IMR-90 (cell line): ENCODE measurements around the gene TBC1D10A. TPM values are rescaled to one million over a fixed set of nuclear protein-coding genes. Genes with fewer than 3 reads are reported as not detected.

Source experiments
- ATAC-seq: fragments of 200-7000 bp; cut with Tn5 transposase; 2 replicates; pipeline ENCODE4 v1.9.1; 2020; ENCODE audit warnings: low read depth, mild to moderate bottlenecking, moderate library complexity
- BruUV-seq: library from RNA; stranded (reverse); fragments of 400-500 nt; replicated peaks from 2 replicates; lab custom pipeline; 2021; lab: Mats Ljungman, UMichigan
- CTCF ChIA-PET: fragments of 300-600 bp; formaldehyde crosslinking; extraction: SDS; loops from one replicate; lab custom pipeline; 2021; ENCODE audit warnings: antibody characterized with exemption; lab: Yijun Ruan, JAX
- POLR2A ChIA-PET: fragments of 300-600 bp; sonication (Branson Sonifier 250); formaldehyde crosslinking; loops from one replicate; lab custom pipeline; 2022; ENCODE audit warnings: antibody characterized with exemption; ENCODE audit not compliant: unreplicated experiment; lab: Charles Lee
- DNase-seq: peaks from one replicate; pipeline ENCODE4 v3.0.0; 2013
- H2AFZ ChIP-seq: replicated peaks from 2 replicates; pipeline ENCODE3; 2013; ENCODE audit warnings: low read length, mild to moderate bottlenecking; ENCODE audit not compliant: poor library complexity
- H2AK5ac ChIP-seq: 2 replicates; pipeline ENCODE4 v1.6.1; 2013; ENCODE audit warnings: low read depth, low read length, inconsistent platforms
- H2AK9ac ChIP-seq: replicated peaks from 2 replicates; pipeline ENCODE3; 2013; ENCODE audit warnings: mild to moderate bottlenecking, low read depth, low read length, moderate library complexity; ENCODE audit not compliant: poor library complexity
- H2BK120ac ChIP-seq: 2 replicates; pipeline ENCODE4 v1.6.1; 2013; ENCODE audit warnings: low read depth, low read length, inconsistent platforms
- H2BK15ac ChIP-seq: 3 replicates; pipeline ENCODE4 v1.6.1; 2013; ENCODE audit warnings: low read depth, low read length, inconsistent platforms
- H2BK20ac ChIP-seq: 2 replicates; pipeline ENCODE4 v1.6.1; 2013; ENCODE audit warnings: low read depth, mild to moderate bottlenecking, inconsistent platforms, low read length, moderate library complexity
- H2BK5ac ChIP-seq: 2 replicates; pipeline ENCODE4 v1.6.1; 2013; ENCODE audit warnings: mild to moderate bottlenecking, low read depth, low read length, inconsistent platforms; ENCODE audit not compliant: poor library complexity, severe bottlenecking
- H3K14ac ChIP-seq: replicated peaks from 2 replicates; pipeline ENCODE4 v1.6.1; 2013; ENCODE audit warnings: low read depth, low read length, inconsistent platforms
- H3K18ac ChIP-seq: 2 replicates; pipeline ENCODE4 v1.6.1; 2013; ENCODE audit warnings: low read depth, low read length, control low read depth
- H3K23ac ChIP-seq: 2 replicates; pipeline ENCODE4 v1.6.1; 2013; ENCODE audit warnings: low read depth, low read length, inconsistent platforms
- H3K27ac ChIP-seq: 2 replicates; pipeline ENCODE4 v1.5.1; 2013; ENCODE audit warnings: mild to moderate bottlenecking, control low read depth, low read length; ENCODE audit not compliant: insufficient read depth
- H3K27me3 ChIP-seq: 2 replicates; pipeline ENCODE4 v1.6.1; 2013; ENCODE audit warnings: low read length; ENCODE audit not compliant: control insufficient read depth, insufficient read depth
- H3K36me3 ChIP-seq: 2 replicates; pipeline ENCODE4 v1.6.1; 2013; ENCODE audit warnings: low read length, mixed read lengths; ENCODE audit not compliant: control insufficient read depth, insufficient read depth
- H3K4ac ChIP-seq: 2 replicates; pipeline ENCODE4 v1.6.1; 2013; ENCODE audit warnings: low read depth, low read length, inconsistent platforms
- H3K4me1 ChIP-seq: 2 replicates; pipeline ENCODE4 v1.6.1; 2013; ENCODE audit warnings: low read length, mixed read lengths; ENCODE audit not compliant: control insufficient read depth, insufficient read depth
- H3K4me2 ChIP-seq: 2 replicates; pipeline ENCODE4 v1.6.1; 2013; ENCODE audit warnings: low read depth, mild to moderate bottlenecking, control low read depth, low read length, moderate library complexity
- H3K4me3 ChIP-seq: 2 replicates; pipeline ENCODE4 v1.5.1; 2013; ENCODE audit warnings: low read depth, mild to moderate bottlenecking, control low read depth, low read length, moderate library complexity; ENCODE audit not compliant: insufficient read depth
- H3K56ac ChIP-seq: 2 replicates; pipeline ENCODE4 v1.6.1; 2013; ENCODE audit warnings: low read length, inconsistent platforms; ENCODE audit not compliant: insufficient read depth; ENCODE audit errors: extremely low read depth
- H3K79me1 ChIP-seq, 2 experiments: 2 replicates each; pipeline ENCODE4 v1.6.1; 2013; ENCODE audit warnings: low read length in 2 of 2, inconsistent platforms in 1 of 2, low read depth in 1 of 2
- H3K9ac ChIP-seq: 2 replicates; pipeline ENCODE4 v1.6.1; 2013; ENCODE audit warnings: low read depth, low read length, control low read depth
- H3K9me1 ChIP-seq: 2 replicates; pipeline ENCODE4 v1.6.1; 2013; ENCODE audit warnings: low read length, inconsistent platforms; ENCODE audit not compliant: insufficient read depth
- H3K9me3 ChIP-seq: 2 replicates; pipeline ENCODE4 v1.6.1; 2013; ENCODE audit warnings: low read length; ENCODE audit not compliant: control insufficient read depth, insufficient read depth
- H4K20me1 ChIP-seq: 2 replicates; pipeline ENCODE4 v1.6.1; 2013; ENCODE audit warnings: low read length, inconsistent platforms; ENCODE audit not compliant: insufficient read depth
- H4K5ac ChIP-seq: 2 replicates; pipeline ENCODE4 v1.6.1; 2013; ENCODE audit warnings: mild to moderate bottlenecking, low read depth, low read length, control low read depth
- H4K8ac ChIP-seq, 2 experiments: 2 replicates each; pipeline ENCODE4 v1.6.1; 2013; ENCODE audit warnings: low read depth in 2 of 2, low read length in 2 of 2, control low read depth in 1 of 2, inconsistent platforms in 1 of 2
- H4K91ac ChIP-seq: 2 replicates; pipeline ENCODE4 v1.6.1; 2013; ENCODE audit warnings: low read depth, low read length, inconsistent platforms; ENCODE audit not compliant: insufficient read depth
- BHLHE40 ChIP-seq: fragments of 150-350 bp; IDR thresholded peaks from 2 replicates; pipeline ENCODE4 v1.6.1; 2016; ENCODE audit warnings: mild to moderate bottlenecking, low read depth, low read length
- CEBPB ChIP-seq: IDR thresholded peaks from 2 replicates; pipeline ENCODE4 v1.6.1; 2012; ENCODE audit warnings: low read depth, low read length, improper control_type of control experiment
- CHD1 ChIP-seq: IDR thresholded peaks from 2 replicates; pipeline ENCODE4 v1.6.1; 2012; ENCODE audit warnings: low read depth, low read length, improper control_type of control experiment
- CTCF ChIP-seq: conservative IDR thresholded peaks from 2 replicates; pipeline ENCODE4 v1.5.1; 2012; ENCODE audit warnings: mild to moderate bottlenecking, low read depth, low read length, improper control_type of control experiment
- ELK1 ChIP-seq: fragments of 150-350 bp; IDR thresholded peaks from 2 replicates; pipeline ENCODE4 v1.6.1; 2016; ENCODE audit warnings: low read depth, mild to moderate bottlenecking, low read length, moderate library complexity, borderline replicate concordance
- FOS ChIP-seq: fragments of 150-350 bp; IDR thresholded peaks from 2 replicates; pipeline ENCODE4 v1.6.1; 2016; ENCODE audit warnings: low read depth, low read length
- MAFK ChIP-seq: IDR thresholded peaks from 2 replicates; pipeline ENCODE4 v1.6.1; 2012; ENCODE audit warnings: low read depth, low read length, improper control_type of control experiment
- MAZ ChIP-seq: IDR thresholded peaks from 2 replicates; pipeline ENCODE4 v1.6.1; 2012; ENCODE audit warnings: low read depth, mild to moderate bottlenecking, low read length, improper control_type of control experiment, moderate library complexity, borderline replicate concordance
- MXI1 ChIP-seq: IDR thresholded peaks from 2 replicates; pipeline ENCODE4 v1.6.1; 2012; ENCODE audit warnings: low read depth, mild to moderate bottlenecking, low read length, moderate library complexity, borderline replicate concordance
- NFE2L2 ChIP-seq: fragments of 150-350 bp; IDR thresholded peaks from 2 replicates; pipeline ENCODE4 v1.6.1; 2016; ENCODE audit warnings: low read depth, mild to moderate bottlenecking, low read length
- POLR2A ChIP-seq: IDR thresholded peaks from 2 replicates; pipeline ENCODE4 v1.6.1; 2012; ENCODE audit warnings: mild to moderate bottlenecking, low read depth, low read length
- RAD21 ChIP-seq: IDR thresholded peaks from 2 replicates; pipeline ENCODE4 v1.6.1; 2012; ENCODE audit warnings: low read length, improper control_type of control experiment
- RCOR1 ChIP-seq: IDR thresholded peaks from 2 replicates; pipeline ENCODE4 v1.6.1; 2012; ENCODE audit warnings: mild to moderate bottlenecking, low read length, improper control_type of control experiment; ENCODE audit not compliant: insufficient replicate concordance
- RFX5 ChIP-seq: IDR thresholded peaks from 2 replicates; pipeline ENCODE4 v1.8.0; 2012; ENCODE audit warnings: low read depth, mild to moderate bottlenecking, low read length, moderate library complexity
- SMC3 ChIP-seq: fragments of 150-350 bp; IDR thresholded peaks from 2 replicates; pipeline ENCODE4 v1.6.1; 2016; ENCODE audit warnings: low read depth, mild to moderate bottlenecking, antibody characterized with exemption, low read length, moderate library complexity
- WGBS, 2 experiments: methylation state at CpG; one replicate each; pipeline versions ENCODE4 v1.1.5 to v1.1.7; 2013; ENCODE audit warnings: missing lambda C conversion rate in 2 of 2; ENCODE audit not compliant: insufficient read length in 1 of 2; ENCODE audit errors: extremely low coverage in 2 of 2; 5-methylcytosine and 5-hydroxymethylcytosine counted together
- dilution Hi-C: fragments of 300-500 bp; cut with HindIII; formaldehyde crosslinking; loops from one replicate; pipeline ENCODE4 v1.14.3; 2018; ENCODE audit warnings: low sequenced_read_pairs; ENCODE audit not compliant: unreplicated experiment
- in situ Hi-C: fragments of 300-500 bp; cut with MboI; formaldehyde crosslinking; loops from 3 replicates; pipeline ENCODE4 v1.14.3; 2019; ENCODE audit warnings: low sequenced_read_pairs, inconsistent platforms, mixed read lengths
- intact Hi-C: fragments of 100-400 bp; cut with micrococcal nuclease; formaldehyde crosslinking; loops from 2 replicates; pipeline ENCODE4 v1.10.0; 2022
- polyA plus RNA-seq, 3 experiments: library from polyadenylated mRNA; depleted of rRNA; stranded (reverse); fragments of >200 nt; gene quantifications; 2 replicates each; pipeline ENCODE4 v1.2.3, GENCODE V29; 2012; ENCODE audit warnings: low replicate concordance in 1 of 3
- total RNA-seq: library from RNA; depleted of rRNA; stranded (reverse); fragments of >200 nt; gene quantifications from 2 replicates; pipeline ENCODE4 v1.2.3, GENCODE V29; 2012
- TF ChIP-seq, protein P1 (sequence below): fragments of 150-350 bp; IDR thresholded peaks from 2 replicates; pipeline ENCODE4 v1.6.1; 2017; ENCODE audit warnings: mild to moderate bottlenecking, antibody characterized with exemption, low read length, low read depth

Gene TBC1D10A
- total and polyA plus RNA-seq, 2 of the 4 experiments (the other 2 are of a cell fraction) = 16.3 to 33.1 TPM

- H3K9me1 ChIP-seq = no peaks in the 10 kb centered on the region; the same call in 1 of the 2 replicates
- in situ Hi-C loops = no loop called here
- peaks cover 6% of the 10 kb centered on the region; the same call in 1 of the 2 replicates for H3K4me1 ChIP-seq
- H2BK20ac ChIP-seq = no peak overlapping the region
- ATAC-seq = no peak
- POLR2A ChIA-PET = no interaction called here
- no peak overlapping the region for H2BK15ac ChIP-seq
- H3K36me3 ChIP-seq = peaks cover 78% of the 10 kb centered on the region
- no peak overlapping the region for H4K5ac ChIP-seq
- H3K79me1 ChIP-seq = peaks cover 27 to 32% of the 10 kb centered on the region in 2 experiments
- H3K27ac ChIP-seq = no peak overlapping the region
- CTCF ChIA-PET = no interaction called here
- H3K9me3 ChIP-seq = no peaks in the 10 kb centered on the region
- H3K9ac ChIP-seq = no peak overlapping the region
- BruUV-seq = no TSS peak
- dilution Hi-C loops = no loop called here
- no peak overlapping the region for H4K91ac ChIP-seq
- no peak overlapping the region for H3K23ac ChIP-seq
- H3K14ac ChIP-seq = no peak overlapping the region
- H3K56ac ChIP-seq = no peak overlapping the region
- H2BK120ac ChIP-seq = no peak overlapping the region
- H4K20me1 ChIP-seq = peaks cover 22% of the 10 kb centered on the region
- H2AK9ac ChIP-seq = no peak overlapping the region
- intact Hi-C loops = no loop called here
- no peak overlapping the region for H4K8ac ChIP-seq
- no peak overlapping the region for H3K4ac ChIP-seq
- H2AFZ ChIP-seq = no peak overlapping the region
- H3K4me2 ChIP-seq = no peak overlapping the region
- no peaks in the 10 kb centered on the region for H3K27me3 ChIP-seq
- no peak overlapping the region for H3K4me3 ChIP-seq
- no CpG with 5 or more reads among the region's 9 CpGs for WGBS, 2 experiments
- no peak overlapping the region for H3K18ac ChIP-seq
- no peak for DNase-seq
- TF ChIP-seq NFE2L2 (no peak), FOS (no peak), MAZ (no peak), MAFK (no peak), SMC3 (no peak), CHD1 (no peak), BHLHE40 (no peak), RFX5 (no peak), MXI1 (no peak), ELK1 (no peak), CEBPB (no peak), POLR2A (no peak), RCOR1 (no peak), CTCF (no peak), RAD21 (no peak)
- TF ChIP-seq, protein P1, sequence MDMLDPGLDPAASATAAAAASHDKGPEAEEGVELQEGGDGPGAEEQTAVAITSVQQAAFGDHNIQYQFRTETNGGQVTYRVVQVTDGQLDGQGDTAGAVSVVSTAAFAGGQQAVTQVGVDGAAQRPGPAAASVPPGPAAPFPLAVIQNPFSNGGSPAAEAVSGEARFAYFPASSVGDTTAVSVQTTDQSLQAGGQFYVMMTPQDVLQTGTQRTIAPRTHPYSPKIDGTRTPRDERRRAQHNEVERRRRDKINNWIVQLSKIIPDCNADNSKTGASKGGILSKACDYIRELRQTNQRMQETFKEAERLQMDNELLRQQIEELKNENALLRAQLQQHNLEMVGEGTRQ = no peak
- H2AK5ac ChIP-seq = no peak overlapping the region
- H2BK5ac ChIP-seq = no peak overlapping the region
Measured at GRCh38 chr22:30297991-30298701, 28.6 kb downstream of the TBC1D10A start.
